ENCODE measurements around the gene KRT33B.

KRT33B gene

DNA sequence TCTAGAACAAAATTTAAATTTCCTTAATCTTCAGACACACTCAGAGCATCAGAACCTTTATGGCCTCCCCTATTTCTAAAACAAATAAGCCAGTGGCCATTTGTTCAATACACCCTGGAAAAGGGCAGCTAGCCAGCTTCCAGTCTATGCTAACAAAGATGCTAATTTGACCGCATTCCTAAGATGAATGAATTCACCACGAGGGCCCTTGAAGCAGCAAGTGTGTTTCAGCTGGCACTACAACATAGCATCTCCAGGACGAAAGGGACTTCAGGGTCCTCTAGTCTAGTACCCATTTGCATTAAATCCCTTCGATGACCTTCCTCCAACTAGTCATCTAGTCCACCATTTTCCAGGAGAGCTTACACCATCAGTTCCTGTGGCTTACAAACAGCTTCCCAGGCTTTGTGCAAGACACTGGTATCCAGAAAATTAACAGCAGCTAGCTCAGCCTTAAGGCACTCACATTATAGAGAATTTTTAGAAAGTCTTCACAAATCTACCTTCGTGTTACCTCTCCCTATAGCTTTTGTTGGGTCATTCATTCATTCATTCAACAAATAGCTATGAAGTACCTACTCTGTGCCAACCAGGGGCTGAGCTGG, 43.8 kb upstream of the KRT33B start:
- Histone ChIP-seq H3K4me1 (ENCODE audit: control insufficient read depth, insufficient read depth, low read length) (no peaks in the 10 kb centered on the region), H3K36me3 (ENCODE audit: control insufficient read depth in 2 of 2, insufficient read depth in 1 of 2, low read length in 2 of 2) (no peaks in the 10 kb centered on the region), H3K27ac (ENCODE audit: extremely low read depth, low read depth, low read length) (no peak overlapping the region), H3K9me3 (ENCODE audit: control insufficient read depth, insufficient read depth, low read depth, low read length) (no peaks in the 10 kb centered on the region), H3K4me3 (ENCODE audit: low read depth, low read length) (no peak overlapping the region)
- CTCF ChIA-PET = interaction anchor here (1.0 to 1.7 kb wide), 3 partner anchors 74 to 250 kb away, joined by 3 to 6 read pairs (median 5); no protein-coding TSS in a partner anchor
- POLR2A ChIA-PET = interaction anchor here (1.2 kb wide), 1 partner anchor 275 kb away, joined by 7 read pairs; the partner anchor contains the start of gene EIF1
- TF ChIP-seq ZEB2 (tag by site-specific recombination; IDR thresholded peaks at IDR 0.05) = no peak
- TF ChIP-seq ZNF571 (tag by site-specific recombination; IDR thresholded peaks at IDR 0.05) = no peak
- TF ChIP-seq ZNF549 (tag by site-specific recombination; IDR thresholded peaks at IDR 0.05) = no peak
- TF ChIP-seq, protein P1, sequence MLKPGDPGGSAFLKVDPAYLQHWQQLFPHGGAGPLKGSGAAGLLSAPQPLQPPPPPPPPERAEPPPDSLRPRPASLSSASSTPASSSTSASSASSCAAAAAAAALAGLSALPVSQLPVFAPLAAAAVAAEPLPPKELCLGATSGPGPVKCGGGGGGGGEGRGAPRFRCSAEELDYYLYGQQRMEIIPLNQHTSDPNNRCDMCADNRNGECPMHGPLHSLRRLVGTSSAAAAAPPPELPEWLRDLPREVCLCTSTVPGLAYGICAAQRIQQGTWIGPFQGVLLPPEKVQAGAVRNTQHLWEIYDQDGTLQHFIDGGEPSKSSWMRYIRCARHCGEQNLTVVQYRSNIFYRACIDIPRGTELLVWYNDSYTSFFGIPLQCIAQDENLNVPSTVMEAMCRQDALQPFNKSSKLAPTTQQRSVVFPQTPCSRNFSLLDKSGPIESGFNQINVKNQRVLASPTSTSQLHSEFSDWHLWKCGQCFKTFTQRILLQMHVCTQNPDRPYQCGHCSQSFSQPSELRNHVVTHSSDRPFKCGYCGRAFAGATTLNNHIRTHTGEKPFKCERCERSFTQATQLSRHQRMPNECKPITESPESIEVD (tag by site-specific recombination; IDR thresholded peaks at IDR 0.05) = no peak
- TF ChIP-seq ZNF157 (tag by site-specific recombination; IDR thresholded peaks at IDR 0.05) = no peak
- TF ChIP-seq, protein P2, sequence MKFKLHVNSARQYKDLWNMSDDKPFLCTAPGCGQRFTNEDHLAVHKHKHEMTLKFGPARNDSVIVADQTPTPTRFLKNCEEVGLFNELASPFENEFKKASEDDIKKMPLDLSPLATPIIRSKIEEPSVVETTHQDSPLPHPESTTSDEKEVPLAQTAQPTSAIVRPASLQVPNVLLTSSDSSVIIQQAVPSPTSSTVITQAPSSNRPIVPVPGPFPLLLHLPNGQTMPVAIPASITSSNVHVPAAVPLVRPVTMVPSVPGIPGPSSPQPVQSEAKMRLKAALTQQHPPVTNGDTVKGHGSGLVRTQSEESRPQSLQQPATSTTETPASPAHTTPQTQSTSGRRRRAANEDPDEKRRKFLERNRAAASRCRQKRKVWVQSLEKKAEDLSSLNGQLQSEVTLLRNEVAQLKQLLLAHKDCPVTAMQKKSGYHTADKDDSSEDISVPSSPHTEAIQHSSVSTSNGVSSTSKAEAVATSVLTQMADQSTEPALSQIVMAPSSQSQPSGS (tag by site-specific recombination; IDR thresholded peaks at IDR 0.05; ENCODE audit: low read depth) = no peak
- TF ChIP-seq IKZF3 (tag by site-specific recombination; IDR thresholded peaks at IDR 0.05) = no peak
- TF ChIP-seq, protein P3, sequence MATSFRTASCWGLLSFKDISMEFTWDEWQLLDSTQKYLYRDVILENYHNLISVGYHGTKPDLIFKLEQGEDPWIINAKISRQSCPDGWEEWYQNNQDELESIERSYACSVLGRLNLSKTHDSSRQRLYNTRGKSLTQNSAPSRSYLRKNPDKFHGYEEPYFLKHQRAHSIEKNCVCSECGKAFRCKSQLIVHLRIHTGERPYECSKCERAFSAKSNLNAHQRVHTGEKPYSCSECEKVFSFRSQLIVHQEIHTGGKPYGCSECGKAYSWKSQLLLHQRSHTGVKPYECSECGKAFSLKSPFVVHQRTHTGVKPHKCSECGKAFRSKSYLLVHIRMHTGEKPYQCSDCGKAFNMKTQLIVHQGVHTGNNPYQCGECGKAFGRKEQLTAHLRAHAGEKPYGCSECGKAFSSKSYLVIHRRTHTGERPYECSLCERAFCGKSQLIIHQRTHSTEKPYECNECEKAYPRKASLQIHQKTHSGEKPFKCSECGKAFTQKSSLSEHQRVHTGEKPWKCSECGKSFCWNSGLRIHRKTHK (tag by site-specific recombination; IDR thresholded peaks at IDR 0.05) = no peak
- no peak for TF ChIP-seq ZNF529 (tag by site-specific recombination; IDR thresholded peaks at IDR 0.05; ENCODE audit: insufficient replicate concordance)
- TF ChIP-seq ZNF423 (tag by site-specific recombination; IDR thresholded peaks at IDR 0.05) = no peak
- no peak for TF ChIP-seq ZNF768 (tag by site-specific recombination; IDR thresholded peaks at IDR 0.05)
- TF ChIP-seq ZNF837 (tag by site-specific recombination; IDR thresholded peaks at IDR 0.05) = no peak
- TF ChIP-seq, protein P4, sequence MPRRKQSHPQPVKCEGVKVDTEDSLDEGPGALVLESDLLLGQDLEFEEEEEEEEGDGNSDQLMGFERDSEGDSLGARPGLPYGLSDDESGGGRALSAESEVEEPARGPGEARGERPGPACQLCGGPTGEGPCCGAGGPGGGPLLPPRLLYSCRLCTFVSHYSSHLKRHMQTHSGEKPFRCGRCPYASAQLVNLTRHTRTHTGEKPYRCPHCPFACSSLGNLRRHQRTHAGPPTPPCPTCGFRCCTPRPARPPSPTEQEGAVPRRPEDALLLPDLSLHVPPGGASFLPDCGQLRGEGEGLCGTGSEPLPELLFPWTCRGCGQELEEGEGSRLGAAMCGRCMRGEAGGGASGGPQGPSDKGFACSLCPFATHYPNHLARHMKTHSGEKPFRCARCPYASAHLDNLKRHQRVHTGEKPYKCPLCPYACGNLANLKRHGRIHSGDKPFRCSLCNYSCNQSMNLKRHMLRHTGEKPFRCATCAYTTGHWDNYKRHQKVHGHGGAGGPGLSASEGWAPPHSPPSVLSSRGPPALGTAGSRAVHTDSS (tag by site-specific recombination; IDR thresholded peaks at IDR 0.05) = no peak
- TF ChIP-seq ZNF114 (tag by site-specific recombination; IDR thresholded peaks at IDR 0.05) = no peak
- TF ChIP-seq, protein P5, sequence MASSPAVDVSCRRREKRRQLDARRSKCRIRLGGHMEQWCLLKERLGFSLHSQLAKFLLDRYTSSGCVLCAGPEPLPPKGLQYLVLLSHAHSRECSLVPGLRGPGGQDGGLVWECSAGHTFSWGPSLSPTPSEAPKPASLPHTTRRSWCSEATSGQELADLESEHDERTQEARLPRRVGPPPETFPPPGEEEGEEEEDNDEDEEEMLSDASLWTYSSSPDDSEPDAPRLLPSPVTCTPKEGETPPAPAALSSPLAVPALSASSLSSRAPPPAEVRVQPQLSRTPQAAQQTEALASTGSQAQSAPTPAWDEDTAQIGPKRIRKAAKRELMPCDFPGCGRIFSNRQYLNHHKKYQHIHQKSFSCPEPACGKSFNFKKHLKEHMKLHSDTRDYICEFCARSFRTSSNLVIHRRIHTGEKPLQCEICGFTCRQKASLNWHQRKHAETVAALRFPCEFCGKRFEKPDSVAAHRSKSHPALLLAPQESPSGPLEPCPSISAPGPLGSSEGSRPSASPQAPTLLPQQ (tag by site-specific recombination; IDR thresholded peaks at IDR 0.05) = no peak
- no peak for TF ChIP-seq ZNF133 (tag by site-specific recombination; IDR thresholded peaks at IDR 0.05)
- TF ChIP-seq HOXC10 (CRISPR knock-in tag; IDR thresholded peaks at IDR 0.05) = no peak
- TF ChIP-seq ZNF621 (tag by site-specific recombination; IDR thresholded peaks at IDR 0.05) = no peak
- no peak for TF ChIP-seq ZNF555 (tag by site-specific recombination; conservative IDR thresholded peaks at IDR 0.05)
